ENCODE data around the gene DIP2C.

The DIP2C gene

GRCh38 chr10:554182-554848, 135.2 kb downstream of the DIP2C start:
- no peaks in the 10 kb centered on the region for H3K9me3 Mint-ChIP-seq
- peaks cover 14% of the 10 kb centered on the region for H3K4me1 Mint-ChIP-seq
- CTCF ChIA-PET = no interaction called here
- no peak for DNase-seq
- peaks cover 12% of the 10 kb centered on the region for H3K27me3 Mint-ChIP-seq
- no peak overlapping the region for H3K4me3 Mint-ChIP-seq
- H3K36me3 Mint-ChIP-seq = no peaks in the 10 kb centered on the region
- no peak overlapping the region for H3K27ac Mint-ChIP-seq

- H3K4me1 Mint-ChIP-seq = peaks cover 14% of the 10 kb centered on the region
- H3K9me3 Mint-ChIP-seq = no peaks in the 10 kb centered on the region
- H3K4me3 Mint-ChIP-seq = no peak overlapping the region
- no peak for DNase-seq
- no peak overlapping the region for H3K27ac Mint-ChIP-seq
- H3K27me3 Mint-ChIP-seq = peaks cover 16% of the 10 kb centered on the region
- CTCF ChIA-PET = interaction anchor here (0.7 kb wide), 1 partner anchor 34 kb away, joined by 5 read pairs; no protein-coding TSS in a partner anchor
- no peaks in the 10 kb centered on the region for H3K36me3 Mint-ChIP-seq
Observed at GRCh38 chr10:553233-553632, 136.2 kb downstream of the DIP2C start.

- Mint-ChIP-seq H3K4me1 (peaks cover 9% of the 10 kb centered on the region), H3K27ac (no peak overlapping the region), H3K27me3 (peaks cover 21% of the 10 kb centered on the region), H3K36me3 (no peaks in the 10 kb centered on the region), H3K9me3 (no peaks in the 10 kb centered on the region), H3K4me3 (no peak overlapping the region)
- CTCF ChIA-PET = no interaction called here
- no peak for DNase-seq
Observed at GRCh38 chr10:552679-553078, 136.8 kb downstream of the DIP2C start.

- H3K4me3 Mint-ChIP-seq = no peak overlapping the region
- no peaks in the 10 kb centered on the region for H3K36me3 Mint-ChIP-seq
- H3K27ac Mint-ChIP-seq = no peak overlapping the region
- H3K4me1 Mint-ChIP-seq = peaks cover 3% of the 10 kb centered on the region
- no peak for DNase-seq
- H3K27me3 Mint-ChIP-seq = peaks cover 29% of the 10 kb centered on the region
- H3K9me3 Mint-ChIP-seq = no peaks in the 10 kb centered on the region
- CTCF ChIA-PET = no interaction called here
Observed at GRCh38 chr10:551373-552252, 137.9 kb downstream of the DIP2C start.

GRCh38 chr10:550665-551372, 138.6 kb downstream of the DIP2C start:
- H3K36me3 Mint-ChIP-seq = no peaks in the 10 kb centered on the region
- DNase-seq = no peak
- H3K4me3 Mint-ChIP-seq = no peak overlapping the region
- no peaks in the 10 kb centered on the region for H3K4me1 Mint-ChIP-seq
- CTCF ChIA-PET = no interaction called here
- H3K27ac Mint-ChIP-seq = no peak overlapping the region
- H3K9me3 Mint-ChIP-seq = no peaks in the 10 kb centered on the region
- peaks cover 29% of the 10 kb centered on the region for H3K27me3 Mint-ChIP-seq

GRCh38 chr10:549391-549790, 140.1 kb downstream of the DIP2C start:
- no peaks in the 10 kb centered on the region for H3K9me3 Mint-ChIP-seq
- CTCF ChIA-PET = no interaction called here
- H3K27ac Mint-ChIP-seq = no peak overlapping the region
- no peak for DNase-seq
- no peak overlapping the region for H3K4me3 Mint-ChIP-seq
- no peaks in the 10 kb centered on the region for H3K4me1 Mint-ChIP-seq
- peaks cover 36% of the 10 kb centered on the region for H3K27me3 Mint-ChIP-seq
- no peaks in the 10 kb centered on the region for H3K36me3 Mint-ChIP-seq

- CTCF ChIA-PET = no interaction called here
- peaks cover 36% of the 10 kb centered on the region for H3K27me3 Mint-ChIP-seq
Observed at GRCh38 chr10:548238-548901, 141.1 kb downstream of the DIP2C start.

GRCh38 chr10:547591-548081, 141.8 kb downstream of the DIP2C start:
- CTCF ChIA-PET = no interaction called here
- no peak overlapping the region for H3K27ac Mint-ChIP-seq
- no peak for DNase-seq
- no peaks in the 10 kb centered on the region for H3K9me3 Mint-ChIP-seq
- H3K36me3 Mint-ChIP-seq = no peaks in the 10 kb centered on the region
- no peaks in the 10 kb centered on the region for H3K4me1 Mint-ChIP-seq
- H3K27me3 Mint-ChIP-seq = peaks cover 36% of the 10 kb centered on the region
- H3K4me3 Mint-ChIP-seq = no peak overlapping the region

More at GRCh38 chr10:548238-548901, 141.1 kb downstream of the DIP2C start:
- Mint-ChIP-seq H3K27ac (no peak overlapping the region), H3K36me3 (no peaks in the 10 kb centered on the region), H3K4me1 (no peaks in the 10 kb centered on the region), H3K9me3 (no peaks in the 10 kb centered on the region), H3K4me3 (no peak overlapping the region)
- no peak for DNase-seq

GRCh38 chr10:546971-547590, 142.4 kb downstream of the DIP2C start:
- H3K36me3 Mint-ChIP-seq = no peaks in the 10 kb centered on the region
- no peaks in the 10 kb centered on the region for H3K4me1 Mint-ChIP-seq
- no peak overlapping the region for H3K4me3 Mint-ChIP-seq
- CTCF ChIA-PET = no interaction called here
- no peak for DNase-seq
- no peaks in the 10 kb centered on the region for H3K9me3 Mint-ChIP-seq
- H3K27me3 Mint-ChIP-seq = peaks cover 41% of the 10 kb centered on the region
- H3K27ac Mint-ChIP-seq = no peak overlapping the region

GRCh38 chr10:546451-546850, 143.0 kb downstream of the DIP2C start:
- no peak overlapping the region for H3K27ac Mint-ChIP-seq
- H3K36me3 Mint-ChIP-seq = no peaks in the 10 kb centered on the region
- CTCF ChIA-PET = no interaction called here
- peaks cover 43% of the 10 kb centered on the region for H3K27me3 Mint-ChIP-seq
- peaks cover 4% of the 10 kb centered on the region for H3K4me1 Mint-ChIP-seq
- H3K9me3 Mint-ChIP-seq = no peaks in the 10 kb centered on the region
- DNase-seq = no peak
- H3K4me3 Mint-ChIP-seq = no peak overlapping the region

GRCh38 chr10:543862-544822, 145.3 kb downstream of the DIP2C start:
- peaks cover 56% of the 10 kb centered on the region for H3K27me3 Mint-ChIP-seq
- no peaks in the 10 kb centered on the region for H3K9me3 Mint-ChIP-seq
- CTCF ChIA-PET = no interaction called here
- H3K27ac Mint-ChIP-seq = no peak overlapping the region
- H3K36me3 Mint-ChIP-seq = no peaks in the 10 kb centered on the region
- peaks cover 4% of the 10 kb centered on the region for H3K4me1 Mint-ChIP-seq
- DNase-seq = no peak
- no peak overlapping the region for H3K4me3 Mint-ChIP-seq

GRCh38 chr10:543131-543530, 146.3 kb downstream of the DIP2C start:
- H3K4me1 Mint-ChIP-seq = peaks cover 4% of the 10 kb centered on the region
- H3K36me3 Mint-ChIP-seq = no peaks in the 10 kb centered on the region
- H3K27me3 Mint-ChIP-seq = peaks cover 54% of the 10 kb centered on the region
- H3K4me3 Mint-ChIP-seq = no peak overlapping the region
- no peak for DNase-seq
- H3K27ac Mint-ChIP-seq = no peak overlapping the region
- no peaks in the 10 kb centered on the region for H3K9me3 Mint-ChIP-seq
- CTCF ChIA-PET = no interaction called here

Measured in activated naive CD4-positive, alpha-beta T cell treated with anti-CD3 and anti-CD28 coated beads, Interleukin-2, amount 10 ng/mL, durations not matched to agents 7 days and 5 days (primary cell).